NCI-H748 treated with DMSO at 0.1 percent for 48 hours (cell line): Measurements from ENCODE around the gene THADA.
A peak's percentile ranks its signal among the peaks of the same experiment; 100 is the strongest.

Experiments used
- DNase-seq: peaks from one replicate; lab custom pipeline; 2025; lab: John Stamatoyannopoulos, UW

THADA gene

DNA sequence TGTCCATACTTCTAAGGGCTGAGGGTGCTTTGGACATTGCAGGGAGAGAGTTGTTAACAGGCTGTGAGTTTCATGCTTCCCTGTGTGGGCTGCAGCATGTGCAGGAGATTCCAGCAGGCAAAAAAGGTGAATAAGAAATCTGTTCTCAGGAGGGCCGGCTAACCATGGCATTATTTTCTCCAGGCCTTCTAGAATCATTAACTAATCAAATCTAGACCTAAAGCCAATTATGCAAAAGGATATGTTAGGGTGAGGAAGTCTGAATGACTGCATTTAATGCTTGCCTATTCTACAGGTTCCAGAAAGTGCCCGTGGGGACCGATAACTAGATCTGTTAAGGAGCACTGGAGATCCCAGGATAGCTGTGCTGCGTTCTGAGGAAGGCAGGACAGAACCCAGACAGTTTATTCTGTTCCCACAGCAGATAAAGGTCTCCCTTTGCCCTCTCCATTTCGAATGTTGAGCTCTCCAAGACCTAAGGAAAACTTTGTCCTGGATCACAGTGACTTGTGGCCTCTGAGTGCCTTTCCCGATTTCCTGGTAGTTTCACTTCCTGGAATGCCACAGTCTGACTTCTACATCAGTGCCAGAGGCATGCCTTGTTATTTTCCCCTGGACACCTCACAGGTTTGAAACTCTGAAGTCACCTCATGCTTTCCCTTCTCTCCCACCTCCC, 319.4 kb downstream of the THADA start:
- DNase-seq: no peak

DNA sequence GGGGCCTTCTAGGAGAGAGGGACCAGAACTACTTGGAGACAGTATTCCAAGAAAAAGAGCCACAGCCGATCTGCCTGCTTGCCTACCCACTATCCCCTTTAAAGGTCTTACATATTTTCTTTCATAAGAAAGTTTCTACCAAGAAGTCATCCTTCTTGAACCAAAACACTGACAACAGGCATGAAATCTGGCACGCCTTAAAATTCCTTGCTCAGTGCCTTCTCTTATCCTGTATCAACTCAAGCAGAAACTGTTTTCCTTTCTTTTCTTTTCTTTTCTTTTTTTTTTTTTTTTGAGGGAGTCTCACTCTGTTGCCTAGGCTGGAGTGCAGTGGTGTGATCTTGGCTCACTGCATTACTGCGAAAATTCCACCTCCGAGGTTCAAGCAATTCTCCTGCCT, 321.1 kb downstream of the THADA start:
- DNase-seq: no peak

DNA sequence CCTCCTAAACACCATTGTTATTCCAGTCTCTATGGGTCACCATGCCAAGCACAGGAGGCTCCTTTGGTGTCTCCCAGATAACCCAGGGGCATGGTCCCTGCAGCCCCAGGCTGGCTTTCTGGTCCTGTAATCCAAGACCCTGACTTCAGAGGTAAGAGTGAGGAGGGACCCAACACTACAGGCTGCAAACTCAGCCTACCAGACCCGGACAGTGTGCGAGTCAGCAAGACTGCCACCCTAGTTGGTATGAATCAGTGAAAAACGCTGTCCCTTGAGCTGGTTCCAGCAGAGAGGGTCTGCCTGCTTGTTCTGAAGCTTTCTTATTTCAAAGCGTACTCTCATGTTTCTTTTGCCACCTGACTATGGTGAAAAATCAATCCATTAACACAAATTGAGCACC, 321.8 kb downstream of the THADA start:
- DNase-seq: no peak

DNA sequence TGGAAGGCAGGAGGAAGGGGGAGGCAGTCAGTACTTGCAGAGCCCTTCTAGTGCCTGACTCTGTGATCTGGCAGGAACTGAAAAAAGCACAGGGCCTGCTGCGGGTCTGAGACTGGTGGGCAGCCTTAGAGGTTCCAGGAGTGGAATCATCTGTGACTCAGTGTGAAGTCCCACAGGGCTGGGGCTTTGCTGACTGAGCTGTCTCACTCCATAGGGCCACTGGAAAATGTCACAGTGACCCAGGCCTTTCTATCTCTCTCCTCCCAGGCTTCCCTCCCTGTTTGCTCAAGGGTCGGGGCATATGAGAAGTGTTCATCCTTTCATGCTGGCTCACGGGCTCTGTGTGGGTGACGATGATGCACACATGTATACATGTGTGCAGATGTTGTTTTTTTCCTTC, 322.3 kb downstream of the THADA start:
- DNase-seq: no peak

DNA sequence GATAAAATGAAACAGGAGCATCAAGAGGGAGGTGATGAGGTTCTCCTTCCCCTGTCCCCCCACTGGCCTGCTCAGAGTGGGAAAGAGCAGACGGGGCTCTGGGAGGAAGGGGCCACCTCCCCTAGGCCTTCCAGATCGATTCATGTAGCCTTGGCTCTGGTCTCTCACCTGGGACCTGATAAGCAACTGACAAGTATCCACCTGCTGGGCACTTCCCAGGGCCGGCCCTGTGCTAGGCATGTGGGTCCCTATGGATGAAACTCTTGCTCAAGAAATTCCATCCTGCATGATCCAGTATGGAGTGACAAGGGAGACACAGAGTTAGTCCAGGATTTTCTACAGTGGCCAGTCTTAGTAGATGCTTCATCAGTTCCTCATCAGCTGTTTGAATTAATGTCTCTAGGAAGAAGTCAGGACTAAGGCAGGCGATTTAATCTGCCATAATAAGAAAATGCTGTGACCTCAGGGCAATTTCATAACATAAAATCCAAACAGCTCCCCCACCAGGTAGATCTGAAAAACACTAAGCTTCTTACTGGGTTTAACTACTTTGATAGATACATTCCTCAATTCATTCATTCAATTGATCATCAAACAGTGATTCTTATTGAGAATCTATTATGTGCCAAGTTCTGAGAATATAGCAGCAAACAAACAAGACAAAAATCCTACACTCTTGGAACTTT, 324.8 kb downstream of the THADA start:
- no peak for DNase-seq

DNA sequence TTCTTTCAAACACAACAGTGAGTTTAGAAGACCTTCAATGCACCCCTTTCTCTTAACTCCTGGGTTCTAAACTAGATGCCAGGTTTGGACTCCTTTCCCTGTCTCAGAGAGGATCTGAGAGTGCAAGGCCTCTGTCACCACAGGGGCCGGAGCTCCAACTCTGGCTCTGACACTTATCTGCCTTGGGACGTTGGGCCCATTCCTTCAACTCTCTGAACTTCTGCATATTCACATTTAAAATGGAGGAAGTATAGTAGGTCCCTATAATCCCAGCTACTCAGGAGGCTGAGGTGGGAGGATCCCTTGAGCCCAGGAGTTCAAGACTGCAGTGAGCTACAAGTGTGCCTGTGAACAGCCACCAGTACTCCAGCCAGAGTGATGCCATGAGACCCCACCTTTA, 325.4 kb downstream of the THADA start:
- no peak for DNase-seq

DNA sequence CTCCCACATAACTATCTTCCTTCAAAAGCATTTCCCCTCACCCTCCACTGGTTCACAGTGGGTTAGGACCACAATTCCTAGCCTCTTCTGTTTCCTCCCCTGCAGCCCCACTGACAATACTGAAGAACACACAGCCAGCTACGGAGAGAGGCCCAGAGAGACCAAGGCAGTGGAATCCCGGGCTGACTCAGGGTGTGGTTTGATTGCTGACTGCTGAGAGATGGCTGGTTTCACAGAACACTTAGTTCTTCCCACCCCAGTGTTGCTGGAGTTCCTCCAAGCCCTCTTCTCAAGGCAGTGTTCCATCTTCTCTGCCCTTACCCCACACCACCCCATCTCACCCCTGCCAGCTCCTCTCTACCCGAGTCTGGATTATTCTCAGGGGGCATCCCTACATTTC, 326.1 kb downstream of the THADA start:
- DNase-seq: no peak

DNA sequence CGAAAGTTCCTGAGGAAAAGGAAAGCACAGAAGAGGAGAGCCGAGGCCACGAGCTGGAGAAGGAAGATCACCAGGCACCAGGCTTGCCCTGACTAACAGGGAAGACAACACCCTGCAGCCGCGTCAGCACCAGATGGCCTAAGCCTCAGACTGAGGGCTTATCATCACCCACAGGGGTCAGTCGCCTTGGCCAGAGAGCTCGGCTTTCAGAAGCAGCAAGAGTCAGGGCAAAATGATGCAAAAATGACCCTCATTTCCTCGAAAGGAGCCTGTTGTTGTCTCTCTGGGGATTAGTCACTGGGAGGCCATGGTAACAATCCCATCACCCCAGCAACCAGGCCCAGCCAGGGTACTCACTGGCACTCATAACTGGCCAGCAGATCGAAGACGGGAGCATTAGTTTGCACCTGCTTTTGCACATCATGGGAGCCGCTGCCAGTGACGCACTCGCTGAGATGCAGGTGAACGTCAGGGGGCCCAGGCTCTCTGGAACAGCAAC, 326.7 kb downstream of the THADA start:
- DNase-seq: peak; percentile 5

DNA sequence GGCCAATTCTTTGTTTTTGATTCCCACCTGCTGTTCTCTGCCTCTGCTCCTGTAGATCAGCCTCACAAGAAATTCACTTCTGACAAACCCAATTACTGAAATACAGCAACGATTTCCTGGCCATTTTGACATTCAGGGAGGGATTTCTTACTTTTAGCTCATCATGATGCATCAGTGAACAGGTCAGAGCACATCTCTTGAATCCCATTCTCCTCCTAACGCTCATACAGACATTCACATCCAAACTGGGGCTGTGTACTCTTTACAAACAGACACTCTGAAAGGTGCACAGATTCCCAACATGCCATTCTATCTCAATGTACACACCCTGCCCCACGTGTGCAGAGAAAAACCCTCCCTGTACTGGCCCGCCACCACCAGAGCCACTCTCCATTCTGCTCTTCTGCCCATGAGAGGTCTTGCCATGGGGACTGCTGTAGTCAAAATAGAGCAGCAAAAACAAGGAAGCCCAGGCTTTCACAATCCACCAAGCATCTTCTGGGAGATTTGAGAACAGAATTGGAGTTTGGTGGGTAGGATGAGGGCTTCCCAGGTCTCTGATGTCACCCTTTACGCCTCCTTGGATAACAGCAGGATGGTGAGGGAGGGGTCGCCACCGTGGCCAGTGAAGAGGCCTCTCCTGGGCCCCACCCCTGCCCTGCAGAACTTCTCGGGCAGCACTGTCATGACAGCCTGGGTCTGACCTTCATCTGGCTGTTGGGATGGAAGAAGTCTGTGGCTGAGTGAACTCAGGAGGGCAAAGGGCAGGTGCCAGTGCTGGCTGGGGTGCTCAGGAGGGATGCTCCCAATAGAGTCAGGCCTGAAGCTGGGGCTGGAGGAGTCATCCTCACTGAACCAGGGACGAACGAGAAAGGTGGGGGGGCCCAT, 327.5 kb downstream of the THADA start:
- DNase-seq: no peak

DNA sequence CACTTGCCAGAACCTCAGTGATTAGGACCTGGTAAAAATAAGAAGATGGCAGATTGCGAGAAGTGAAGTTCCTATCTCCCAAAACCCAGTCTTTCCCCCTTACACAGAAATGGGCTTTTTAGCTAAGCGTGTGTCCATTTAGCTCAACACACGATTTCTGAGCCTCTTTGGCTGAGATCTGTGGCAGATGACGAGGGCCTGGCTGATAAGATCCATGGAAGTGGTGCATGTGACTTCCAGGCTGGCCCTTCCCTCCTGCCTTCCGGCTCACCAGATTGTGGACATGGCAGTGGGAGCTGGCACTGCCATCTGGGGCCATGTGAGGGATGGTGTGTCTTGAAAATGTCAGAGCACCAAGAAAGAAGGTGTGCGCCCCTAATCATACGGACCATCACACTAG, 328.5 kb downstream of the THADA start:
- no peak for DNase-seq

DNA sequence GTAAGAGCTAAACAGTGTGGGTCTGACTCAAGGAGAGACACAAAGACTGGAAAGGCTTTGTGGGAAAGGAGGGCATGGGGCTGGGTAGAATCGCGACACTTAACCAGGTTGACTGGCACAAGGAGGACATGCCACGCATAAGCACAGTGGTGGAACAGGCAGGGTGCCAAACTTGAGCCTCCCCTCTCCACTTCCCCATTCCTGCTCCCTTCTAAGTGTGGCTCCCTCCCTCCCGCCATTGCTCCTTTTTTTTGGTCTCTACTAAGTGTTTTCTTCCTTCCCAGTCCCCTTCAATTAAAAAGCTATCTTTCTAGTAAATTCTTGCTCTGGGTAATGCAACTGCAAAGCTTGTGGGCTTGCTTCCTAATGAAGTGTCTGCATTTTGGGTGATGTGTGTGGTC, 329.1 kb downstream of the THADA start:
- no peak for DNase-seq

DNA sequence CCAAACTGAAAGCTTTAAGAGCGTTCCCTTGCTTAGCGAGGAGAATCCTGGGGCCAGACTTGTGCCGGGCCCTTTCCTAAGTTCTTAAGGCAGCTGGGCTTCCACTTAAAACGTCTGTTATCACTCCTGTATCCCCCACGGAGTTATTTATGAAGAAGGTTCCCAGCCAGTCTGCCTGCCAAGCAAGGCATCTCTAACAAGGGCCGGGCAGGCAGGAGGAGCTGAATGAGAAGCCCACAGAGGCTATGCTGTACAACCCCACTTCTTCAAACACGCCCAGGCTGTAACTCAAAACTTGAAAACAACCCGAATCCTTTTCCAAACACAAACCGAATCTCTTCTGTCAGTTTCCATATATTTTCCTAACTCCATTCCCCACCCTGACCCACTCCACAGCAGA, 330.4 kb downstream of the THADA start:
- no peak for DNase-seq

DNA sequence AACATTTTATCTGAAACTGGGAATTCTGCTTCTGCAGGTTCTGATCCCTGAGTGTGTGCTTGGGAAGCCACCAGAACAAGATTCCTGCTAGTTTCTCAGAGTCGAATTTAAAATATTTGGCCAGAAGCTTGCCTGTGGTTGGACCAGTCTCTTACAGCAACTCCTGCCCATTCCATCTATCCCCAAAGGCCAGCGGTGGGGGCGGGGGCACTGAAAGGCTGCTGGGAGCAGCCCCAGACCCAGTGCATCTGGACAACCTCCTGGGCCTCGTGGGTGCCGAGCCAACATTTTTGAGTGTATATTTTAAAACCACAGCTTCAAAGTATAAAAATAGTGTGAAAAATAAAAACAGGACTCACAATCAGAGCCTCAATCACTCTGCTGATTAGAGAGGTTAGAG, 330.8 kb downstream of the THADA start:
- DNase-seq: no peak

DNA sequence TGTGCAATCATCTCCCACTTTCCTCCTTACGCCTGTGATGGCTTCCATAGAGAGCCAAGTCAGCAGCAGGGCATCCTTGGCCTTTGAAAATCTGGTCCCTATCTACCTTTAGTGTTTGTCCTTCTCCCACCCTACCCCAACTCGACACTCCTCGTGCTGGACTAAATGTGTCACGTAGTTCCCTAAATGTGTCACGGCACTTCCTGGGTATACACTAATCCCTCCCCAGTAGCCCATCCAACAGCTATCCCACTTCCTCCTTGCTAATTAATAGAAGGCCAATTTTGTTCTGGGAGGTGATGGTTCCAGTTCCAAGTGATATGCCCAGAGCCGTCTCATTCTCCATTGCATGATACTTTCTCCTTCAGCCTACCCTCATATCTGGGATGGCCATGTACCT, 332.9 kb downstream of the THADA start:
- DNase-seq: no peak

DNA sequence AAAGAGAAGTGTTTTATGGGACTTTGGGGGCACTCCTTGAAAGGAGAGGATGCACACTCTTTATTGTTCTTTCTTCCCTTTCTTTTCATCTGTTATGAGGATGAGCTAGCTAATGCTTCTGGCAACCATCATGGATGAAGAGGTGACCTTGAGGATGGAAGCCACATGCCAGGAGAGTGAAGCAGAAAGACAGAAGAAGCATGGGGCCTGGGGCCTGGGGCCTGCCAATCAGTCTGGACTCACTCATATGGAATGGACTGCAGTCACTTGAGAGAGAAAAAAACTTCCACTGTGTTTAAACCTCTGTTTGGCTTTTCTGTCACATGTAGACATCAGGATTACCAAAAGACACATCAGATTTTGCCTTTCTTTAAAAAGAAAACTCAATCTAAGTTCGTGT, 333.6 kb downstream of the THADA start:
- no peak for DNase-seq

DNA sequence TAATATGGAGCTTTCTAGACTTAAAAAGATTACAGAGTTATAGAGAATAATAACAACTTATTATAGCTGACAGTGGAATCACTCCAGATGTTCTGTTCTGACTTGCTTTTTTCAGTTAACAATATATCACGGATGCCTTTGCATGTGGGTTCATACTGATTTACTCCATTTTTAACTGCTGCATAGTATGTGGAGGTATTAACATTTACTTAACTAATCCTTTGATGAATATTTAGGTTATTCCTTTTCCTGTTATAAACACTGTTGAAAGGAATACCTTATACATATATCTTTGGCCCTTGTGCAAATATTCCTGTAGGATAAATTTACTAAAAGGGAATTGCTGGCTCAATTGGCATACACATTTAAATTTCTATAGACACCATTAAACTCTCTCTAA, 336.3 kb downstream of the THADA start:
- DNase-seq: no peak

DNA sequence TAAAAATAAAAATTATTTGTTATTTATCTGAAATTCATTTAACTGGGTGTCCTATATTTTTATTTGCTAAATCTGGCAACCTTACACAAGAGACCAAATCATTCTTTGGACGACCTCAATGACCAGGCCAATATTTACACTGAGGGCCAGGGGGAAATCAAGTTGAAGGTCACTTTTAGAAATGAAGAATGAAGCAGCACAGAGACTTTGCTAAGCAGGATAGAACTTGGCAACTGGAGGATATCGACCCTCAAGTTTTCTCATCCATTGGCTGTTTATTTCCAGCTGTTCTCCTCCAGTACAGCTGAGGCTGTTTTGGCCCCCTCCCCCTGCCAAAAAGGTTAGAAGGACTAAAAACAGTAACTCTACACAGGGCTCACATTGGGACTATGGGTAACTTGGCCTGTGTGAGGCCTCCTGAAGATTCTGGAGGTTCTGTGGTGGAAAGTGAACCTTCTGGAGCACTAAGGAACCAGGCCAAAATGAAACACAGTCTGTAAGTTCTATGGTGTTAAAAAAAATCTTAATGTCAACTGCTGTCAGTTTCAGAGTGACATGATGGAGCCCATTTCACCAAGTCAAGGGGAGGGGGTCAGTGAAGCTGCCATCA, 337.2 kb downstream of the THADA start:
- DNase-seq: no peak

DNA sequence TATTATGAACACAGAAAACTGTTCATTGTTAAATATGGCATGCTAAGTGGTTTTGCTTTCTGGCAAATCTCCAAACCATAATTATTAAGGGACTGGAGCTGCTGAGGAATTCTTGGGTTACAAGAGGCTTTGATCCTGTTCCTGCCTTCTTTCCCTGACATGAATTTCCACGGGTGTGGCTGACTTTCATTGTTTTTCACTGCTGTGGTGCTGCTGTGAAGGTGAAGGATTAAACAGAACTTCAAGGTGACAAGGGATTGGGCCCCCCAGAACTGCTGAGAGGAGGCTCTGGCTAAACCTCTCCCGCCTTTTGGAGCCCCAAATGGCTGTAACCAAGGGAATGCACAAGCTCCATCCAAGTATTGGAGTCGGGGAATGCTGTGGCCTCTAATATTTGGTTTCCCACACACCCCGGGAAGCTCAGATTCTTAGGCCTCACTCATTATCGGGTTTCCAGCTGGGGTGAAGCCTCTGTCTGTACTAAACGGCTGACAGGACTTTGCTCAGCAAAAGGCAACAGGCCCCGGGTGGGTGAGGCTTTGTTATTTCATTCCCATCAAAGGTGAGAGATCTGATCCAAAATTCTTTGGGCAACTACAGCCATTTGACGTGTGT, 340.4 kb downstream of the THADA start:
- peak; percentile 9 for DNase-seq

DNA sequence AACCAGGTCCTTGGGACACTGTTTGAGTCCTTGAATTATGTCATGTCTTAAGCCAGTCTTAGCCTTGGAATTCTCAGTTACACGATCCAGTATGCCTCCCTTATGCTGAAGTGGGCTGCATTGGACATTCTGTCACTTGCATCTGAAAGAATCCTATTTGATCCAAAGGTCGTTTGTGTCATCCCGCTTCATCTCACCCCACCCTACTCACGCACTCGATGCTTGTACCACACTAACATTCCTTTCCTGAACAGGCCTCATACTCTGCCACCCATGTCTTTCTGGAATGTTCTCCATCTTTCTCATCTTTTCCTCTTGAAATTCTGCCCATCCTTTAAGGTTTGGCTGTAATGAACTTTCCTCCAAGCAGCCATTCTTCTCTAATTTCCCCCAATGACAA, 341.5 kb downstream of the THADA start:
- DNase-seq: no peak

DNA sequence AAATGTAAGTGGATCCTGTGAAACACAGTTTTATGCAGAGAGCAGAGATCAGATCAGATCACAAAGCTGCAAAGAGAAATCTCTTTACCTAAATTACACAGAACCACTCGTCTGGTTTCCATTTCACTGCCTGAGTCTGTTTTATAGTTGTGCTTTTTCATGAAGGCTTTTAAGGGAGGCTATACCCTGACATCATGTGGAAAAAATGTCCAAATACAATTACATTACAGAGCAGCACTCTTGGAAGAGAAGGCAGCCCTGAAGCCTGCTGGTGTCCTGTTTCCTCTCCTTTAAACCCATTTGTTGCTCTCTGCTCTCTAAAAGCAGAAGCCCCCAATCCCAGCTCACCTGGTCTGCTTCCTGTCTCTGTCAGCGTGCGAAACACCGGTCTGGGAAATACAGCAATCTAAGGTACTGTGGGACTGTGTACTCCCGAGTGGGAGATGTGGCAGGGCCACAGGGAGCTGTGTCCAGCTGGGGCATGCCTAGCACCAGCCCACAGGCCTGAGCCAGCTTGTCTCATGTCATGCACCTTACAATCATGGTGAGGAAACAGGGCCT, 344.6 kb downstream of the THADA start:
- DNase-seq: no peak

DNA sequence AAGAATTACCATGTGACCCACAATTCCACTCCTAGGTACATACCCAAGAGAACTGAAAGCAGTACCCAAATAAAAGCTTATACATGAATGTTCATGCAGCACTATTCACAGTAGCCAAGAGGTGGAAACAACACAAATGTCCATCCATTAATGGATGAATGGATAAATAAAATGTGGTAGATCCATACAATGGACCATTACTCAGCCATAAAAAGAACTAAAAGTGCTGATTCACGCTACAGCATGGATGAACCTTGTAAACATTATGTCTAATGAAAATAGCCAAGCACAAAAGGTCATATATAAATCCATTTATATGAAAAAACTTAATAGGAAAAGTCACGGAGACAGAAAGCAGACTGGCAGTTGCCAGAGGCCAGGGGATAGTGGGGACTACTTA, 345.8 kb downstream of the THADA start:
- DNase-seq: no peak

DNA sequence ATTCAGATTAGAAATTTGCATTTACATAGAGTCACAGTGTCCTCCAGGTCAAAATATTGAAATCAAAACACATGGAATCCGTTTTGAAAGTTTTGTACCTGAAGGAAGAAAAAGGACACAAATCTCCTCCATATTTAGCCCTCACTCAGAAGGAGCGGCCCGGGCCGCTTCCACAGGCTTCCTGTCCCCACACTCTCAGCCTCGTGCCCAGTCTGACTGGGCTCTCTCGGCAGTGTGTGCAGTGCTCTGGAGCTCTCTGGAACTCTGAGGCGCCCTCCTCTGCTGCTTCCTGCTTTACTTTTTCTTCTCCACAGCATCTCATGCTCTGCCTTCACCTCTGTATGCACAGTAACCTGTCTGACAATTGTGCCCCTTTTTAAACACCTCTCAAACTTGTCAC, 347.2 kb downstream of the THADA start:
- no peak for DNase-seq
